Fibroblast of villous mesenchyme (primary cell): ENCODE results near the gene DUSP28. TPM values are rescaled to one million over a fixed set of nuclear protein-coding genes. Genes with fewer than 3 reads are reported as not detected.

Experiments used
- DNase-seq: peaks from one replicate; pipeline ENCODE4 v3.0.0-alpha.2; 2010; ENCODE audit warnings: low read depth
- H3K4me3 ChIP-seq: 2 replicates; pipeline ENCODE4 v1.5.1; 2011; ENCODE audit warnings: low read depth, mild to moderate bottlenecking, low read length
- total RNA-seq: library from RNA; depleted of rRNA; stranded (reverse); fragments of >200 nt; gene quantifications from 2 replicates; pipeline ENCODE4 v1.2.3, GENCODE V29; 2012
- TF ChIP-seq, protein P1 (sequence below): IDR thresholded peaks from 2 replicates; pipeline ENCODE4 v1.5.1; 2012; ENCODE audit warnings: low read depth, mild to moderate bottlenecking, low read length; ENCODE audit not compliant: insufficient read depth

The DUSP28 gene
- total RNA-seq, 1 donor = 3.5 TPM

DNA sequence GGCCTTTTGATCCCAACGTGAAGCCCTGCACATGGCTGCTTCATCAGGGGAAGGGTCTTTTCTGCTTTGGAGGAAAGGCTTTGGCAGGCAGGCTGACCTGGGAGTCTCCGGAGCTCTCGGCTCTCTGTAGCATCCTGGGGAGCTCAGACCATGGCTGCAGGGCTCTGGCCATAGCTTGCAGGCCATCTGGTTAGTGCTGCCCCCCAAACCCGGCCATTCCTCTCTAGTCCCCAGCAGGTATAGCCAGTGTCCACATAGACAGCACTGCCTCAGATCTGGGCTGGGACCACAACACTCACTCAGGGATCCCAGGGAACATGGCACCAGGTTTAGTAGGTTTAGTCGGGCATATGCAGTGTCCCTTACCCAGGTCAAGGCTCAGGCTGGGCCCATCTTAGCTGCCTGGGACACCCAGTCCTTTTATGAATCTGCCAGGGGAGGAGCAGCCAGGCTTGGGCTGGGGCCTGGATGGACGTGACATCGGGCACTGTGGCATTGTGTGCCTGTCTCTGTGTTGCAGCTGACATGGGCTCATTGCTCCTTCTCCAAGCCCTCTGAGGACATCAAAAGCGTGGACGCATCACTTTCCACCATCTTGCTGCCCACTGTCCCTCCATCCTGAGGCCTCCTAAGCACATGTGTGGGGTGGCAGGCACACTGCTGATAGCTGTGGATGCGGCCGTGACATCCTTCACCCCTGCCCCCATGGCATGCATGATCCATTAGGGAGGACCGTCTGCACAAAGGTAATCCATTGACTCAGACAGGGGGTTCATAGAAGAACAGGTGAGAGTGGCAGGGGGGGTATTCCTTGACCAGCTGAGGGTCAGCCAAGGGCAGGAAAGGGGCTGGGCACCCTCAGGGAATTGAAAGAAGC is 45.9 kb downstream of the DUSP28 start:
- H3K4me3 ChIP-seq = no peak overlapping the region
- TF ChIP-seq, protein P1, sequence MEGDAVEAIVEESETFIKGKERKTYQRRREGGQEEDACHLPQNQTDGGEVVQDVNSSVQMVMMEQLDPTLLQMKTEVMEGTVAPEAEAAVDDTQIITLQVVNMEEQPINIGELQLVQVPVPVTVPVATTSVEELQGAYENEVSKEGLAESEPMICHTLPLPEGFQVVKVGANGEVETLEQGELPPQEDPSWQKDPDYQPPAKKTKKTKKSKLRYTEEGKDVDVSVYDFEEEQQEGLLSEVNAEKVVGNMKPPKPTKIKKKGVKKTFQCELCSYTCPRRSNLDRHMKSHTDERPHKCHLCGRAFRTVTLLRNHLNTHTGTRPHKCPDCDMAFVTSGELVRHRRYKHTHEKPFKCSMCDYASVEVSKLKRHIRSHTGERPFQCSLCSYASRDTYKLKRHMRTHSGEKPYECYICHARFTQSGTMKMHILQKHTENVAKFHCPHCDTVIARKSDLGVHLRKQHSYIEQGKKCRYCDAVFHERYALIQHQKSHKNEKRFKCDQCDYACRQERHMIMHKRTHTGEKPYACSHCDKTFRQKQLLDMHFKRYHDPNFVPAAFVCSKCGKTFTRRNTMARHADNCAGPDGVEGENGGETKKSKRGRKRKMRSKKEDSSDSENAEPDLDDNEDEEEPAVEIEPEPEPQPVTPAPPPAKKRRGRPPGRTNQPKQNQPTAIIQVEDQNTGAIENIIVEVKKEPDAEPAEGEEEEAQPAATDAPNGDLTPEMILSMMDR = no peak
- no peak for DNase-seq

DNA sequence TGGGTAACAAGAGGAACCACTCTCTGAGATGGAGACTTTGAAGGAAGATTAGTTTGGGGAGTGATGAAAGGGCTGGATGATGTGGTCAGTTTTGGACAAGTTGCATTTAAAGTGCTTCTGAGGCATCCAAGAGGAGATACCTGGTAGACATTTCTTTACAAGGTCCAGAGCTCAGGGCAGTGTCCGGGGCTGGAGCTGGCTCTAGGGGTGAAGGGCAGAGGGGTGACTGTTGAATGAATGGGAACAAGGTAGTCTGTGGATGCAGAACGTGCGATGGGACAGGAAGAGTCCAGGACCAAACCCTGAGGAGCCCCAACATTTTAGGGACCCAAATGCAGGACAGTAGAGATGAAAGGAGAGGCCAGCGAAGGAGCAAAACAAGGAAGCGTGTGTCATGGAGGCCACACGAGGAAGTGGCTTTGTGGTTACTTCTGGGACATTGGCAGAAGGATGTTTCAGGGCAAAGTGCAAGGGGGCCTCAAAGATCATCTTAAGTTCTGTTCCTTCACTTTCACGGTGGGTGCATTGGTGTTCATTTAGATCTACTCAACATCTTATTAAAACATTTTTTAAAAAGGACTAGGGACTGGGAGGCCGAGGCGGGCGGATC is 51.5 kb downstream of the DUSP28 start:
- no peak for DNase-seq
- no peak overlapping the region for H3K4me3 ChIP-seq
- TF ChIP-seq, protein P1 = no peak

Other genes starting within 250 kb of the DUSP28 start
- gene GPC1, start 124.7 kb upstream of the DUSP28 start, total RNA-seq = 88.9 and 106 TPM in 2 replicates
- 5.2 and 5.8 TPM in 2 replicates for gene ANKMY1, start 2.4 kb upstream of the DUSP28 start, total RNA-seq
- gene RNPEPL1, start 8.1 kb downstream of the DUSP28 start, total RNA-seq = 9.5 and 15.5 TPM in 2 replicates
- gene CAPN10, start 26.4 kb downstream of the DUSP28 start, total RNA-seq = 20.3 and 22.5 TPM in 2 replicates
- 0.32 and 0.43 TPM in 2 replicates for gene GPR35, start 65.1 kb downstream of the DUSP28 start, total RNA-seq
- not detected in 2 replicates for gene AQP12B, start 122.5 kb downstream of the DUSP28 start, total RNA-seq
- gene AQP12A, start 131.5 kb downstream of the DUSP28 start, total RNA-seq = not detected in 2 replicates